ENCODE measurements around the gene CCDC142.

- TF ChIP-seq CTCF (IDR thresholded peaks at IDR 0.05; ENCODE audit: low read depth, low read length, missing input control) (no peak), REST (IDR thresholded peaks at IDR 0.05) (no peak), JUND (IDR thresholded peaks at IDR 0.05) (no peak), YY1 (IDR thresholded peaks at IDR 0.05) (no peak)
Measured at GRCh38 chr2:74531666-74532065, 48.9 kb upstream of the CCDC142 start.

All from liver (tissue), 3 donors.